OCI-LY3 (cell line): ENCODE data around the gene IQGAP2.

ENCODE experiments used
- CTCF ChIP-seq: fragments of 200-600, 300-600 bp; sonication (generic); IDR thresholded peaks from 2 replicates; pipeline ENCODE4 v1.5.1; 2014; ENCODE audit warnings: antibody characterized with exemption, low read length, low read depth
- EZH2phosphoT487 ChIP-seq: fragments of 200-600 bp; shearing (Covaris generic); IDR thresholded peaks from 2 replicates; pipeline ENCODE4 v1.6.1; 2018; ENCODE audit warnings: antibody characterized with exemption, mixed run types, low read depth

GRCh38 chr5:76590027-76590426 lies 186.9 kb downstream of the IQGAP2 start:
- TF ChIP-seq EZH2phosphoT487 (no peak), CTCF (no peak)
